CD4-positive, alpha-beta T cell treated with Interleukin-2 at 100 ng/mL for 4 hours (primary cell): ENCODE results near the gene OR56A4.
"Not testable (repeated sequence)": the region's sequence is repeated elsewhere in the genome, so short reads cannot be mapped to it uniquely, and the experiment has no call there.

Experiments used
- DNase-seq: peaks from one replicate; pipeline ENCODE4 v3.0.0-alpha.2; 2020; ENCODE audit warnings: low spot score

The OR56A4 gene

DNA sequence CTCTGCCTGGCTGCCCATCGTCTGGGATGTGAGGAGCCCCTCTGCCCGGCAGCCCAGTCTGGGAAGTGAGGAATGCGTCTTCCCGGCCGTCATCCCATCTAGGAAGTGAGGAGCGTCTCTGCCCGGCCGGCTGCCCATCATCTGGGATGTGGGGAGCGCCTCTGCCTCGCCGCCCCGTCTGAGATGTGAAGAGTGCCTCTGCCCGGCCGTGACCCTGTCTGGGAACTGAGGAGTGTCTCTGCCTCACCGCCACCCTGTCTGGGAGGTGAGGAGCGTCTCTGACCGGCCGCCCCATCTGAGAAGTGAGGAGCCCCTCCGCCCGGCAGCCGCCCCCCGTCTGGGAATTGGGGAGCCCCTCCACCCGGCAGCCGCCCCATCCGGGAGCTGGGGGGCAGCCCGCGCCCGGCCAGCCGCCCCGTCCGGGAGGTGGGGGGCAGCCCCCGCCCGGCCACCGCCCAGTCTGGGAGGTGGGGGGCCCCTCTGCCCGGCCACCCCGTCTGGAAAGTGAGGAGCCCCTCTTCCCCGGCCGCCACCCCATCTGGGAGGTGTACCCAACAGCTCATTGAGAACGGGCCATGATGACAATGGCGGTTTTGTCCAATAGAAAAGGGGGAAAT, 45.9 kb downstream of the OR56A4 start:
- DNase-seq: not testable (repeated sequence)

DNA sequence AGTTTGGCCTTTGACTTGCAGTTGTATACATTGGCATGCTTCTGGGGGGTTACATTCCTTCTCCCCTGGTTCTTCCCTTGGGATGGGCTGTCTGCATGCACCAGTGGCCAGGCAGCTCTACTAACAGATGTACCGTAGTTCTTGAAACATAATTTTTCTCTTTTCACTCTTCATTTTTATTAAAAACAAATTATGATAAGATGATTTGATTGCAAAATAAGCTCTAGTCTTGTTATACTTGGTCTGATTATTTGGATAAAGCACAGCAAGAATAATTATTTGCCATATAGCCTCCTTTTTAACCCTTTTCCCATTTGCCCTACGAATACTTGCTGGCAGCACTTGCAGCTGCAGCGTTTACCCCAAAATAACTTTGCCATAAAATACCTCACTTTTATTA, 51.2 kb downstream of the OR56A4 start:
- no peak for DNase-seq
